NT2/D1 (cell line): ENCODE measurements around the gene DNMT3A.

ENCODE experiments used
- SUZ12 ChIP-seq: IDR thresholded peaks from 2 replicates; pipeline ENCODE4 v1.6.1; 2011; ENCODE audit not compliant: insufficient read length, insufficient read depth; ENCODE audit errors: extremely low read depth
- YY1 ChIP-seq: IDR thresholded peaks from 2 replicates; pipeline ENCODE4 v1.6.1; 2011; ENCODE audit not compliant: insufficient read length, insufficient read depth
- ZNF274 ChIP-seq: IDR thresholded peaks from 2 replicates; pipeline ENCODE4 v1.6.1; 2011; ENCODE audit warnings: mild to moderate bottlenecking, low read depth, low read length

DNA sequence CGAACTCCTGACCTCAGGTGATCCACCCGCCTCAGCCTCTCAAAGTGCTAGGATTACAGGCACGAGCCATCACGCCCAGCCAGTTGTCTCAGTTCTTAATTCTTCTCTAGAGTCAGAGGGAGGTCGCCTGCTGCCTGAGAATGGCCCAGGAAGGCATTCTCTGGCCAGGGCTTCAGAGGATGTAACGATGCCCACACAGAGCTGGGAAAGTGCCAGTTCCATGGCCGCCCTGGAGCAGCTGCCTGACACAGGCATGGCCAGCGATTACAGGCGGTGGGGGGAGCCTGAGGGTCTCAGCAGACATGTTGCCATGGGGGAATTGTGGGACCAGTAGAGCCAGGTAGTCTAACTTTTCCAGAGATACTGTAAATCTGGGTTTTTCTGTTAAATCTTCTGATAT is 25.6 kb upstream of the DNMT3A start:
- TF ChIP-seq SUZ12: no peak
- no peak for TF ChIP-seq ZNF274
- TF ChIP-seq YY1: no peak
